Measurements from ENCODE around the gene CCDC137.

The CCDC137 gene

DNA sequence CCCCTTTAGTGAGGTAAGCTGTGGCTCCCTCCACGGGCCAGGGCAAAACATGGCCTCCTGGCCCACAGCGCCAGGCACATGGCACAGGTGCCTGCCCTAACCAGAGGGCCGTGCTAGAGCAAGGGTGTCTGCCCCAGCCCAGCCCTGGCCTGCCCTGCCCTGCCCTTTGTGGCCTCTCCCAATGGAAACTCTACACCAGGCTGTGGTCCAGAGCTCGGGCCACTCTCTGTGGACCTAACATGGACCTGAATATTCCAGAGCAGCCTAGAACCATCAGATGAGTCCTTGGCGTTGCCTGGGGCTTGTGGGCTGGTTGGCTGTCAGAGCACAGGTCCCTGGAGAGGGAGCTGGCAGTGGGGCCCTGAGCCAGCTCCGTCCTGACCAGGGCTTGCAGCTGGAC lies 28.7 kb downstream of the CCDC137 start:
- Histone ChIP-seq H3K9me3 (ENCODE audit: control insufficient read depth, insufficient read depth, low read depth, low read length) (no peaks in the 10 kb centered on the region), H3K4me1 (ENCODE audit: control insufficient read depth, insufficient read depth, low read length) (no peaks in the 10 kb centered on the region), H3K36me3 (ENCODE audit: control insufficient read depth in 2 of 2, insufficient read depth in 1 of 2, low read length in 2 of 2) (peaks cover 36 to 95% of the 10 kb centered on the region in 2 experiments), H3K4me3 (ENCODE audit: low read depth, low read length) (no peak overlapping the region), H3K27ac (ENCODE audit: extremely low read depth, low read depth, low read length) (no peak overlapping the region)
- ChIA-PET CTCF (interaction anchor here (1.0 kb wide), 1 partner anchor 19 kb away, joined by 6 read pairs; no protein-coding TSS in a partner anchor), POLR2A (interaction anchor here (1.2 to 2.7 kb wide), 3 partner anchors 10 to 13 kb away, joined by 3 to 16 read pairs (median 9); partner anchors contain the start of genes ARL16 and HGS)
- TF ChIP-seq ZFP3 (tag by site-specific recombination; IDR thresholded peaks at IDR 0.05; ENCODE audit: low read depth) (no peak), ZNF596 (tag by site-specific recombination; IDR thresholded peaks at IDR 0.05) (no peak), HOXA7 (CRISPR knock-in tag; IDR thresholded peaks at IDR 0.05; ENCODE audit: borderline replicate concordance) (no peak), ZNF561 (tag by site-specific recombination; IDR thresholded peaks at IDR 0.05; ENCODE audit: borderline replicate concordance) (no peak), ZNF10 (tag by site-specific recombination; IDR thresholded peaks at IDR 0.05) (no peak), SP2 (tag by site-specific recombination; IDR thresholded peaks at IDR 0.05) (no peak), ZSCAN23 (tag by site-specific recombination; IDR thresholded peaks at IDR 0.05) (no peak), ZNF2 (tag by site-specific recombination; IDR thresholded peaks at IDR 0.05) (no peak), ZNF530 (tag by site-specific recombination; IDR thresholded peaks at IDR 0.05; ENCODE audit: low read depth) (no peak), ZNF311 (tag by site-specific recombination; IDR thresholded peaks at IDR 0.05; ENCODE audit: borderline replicate concordance) (no peak), ZNF157 (tag by site-specific recombination; IDR thresholded peaks at IDR 0.05) (no peak)
- TF ChIP-seq, protein P1, sequence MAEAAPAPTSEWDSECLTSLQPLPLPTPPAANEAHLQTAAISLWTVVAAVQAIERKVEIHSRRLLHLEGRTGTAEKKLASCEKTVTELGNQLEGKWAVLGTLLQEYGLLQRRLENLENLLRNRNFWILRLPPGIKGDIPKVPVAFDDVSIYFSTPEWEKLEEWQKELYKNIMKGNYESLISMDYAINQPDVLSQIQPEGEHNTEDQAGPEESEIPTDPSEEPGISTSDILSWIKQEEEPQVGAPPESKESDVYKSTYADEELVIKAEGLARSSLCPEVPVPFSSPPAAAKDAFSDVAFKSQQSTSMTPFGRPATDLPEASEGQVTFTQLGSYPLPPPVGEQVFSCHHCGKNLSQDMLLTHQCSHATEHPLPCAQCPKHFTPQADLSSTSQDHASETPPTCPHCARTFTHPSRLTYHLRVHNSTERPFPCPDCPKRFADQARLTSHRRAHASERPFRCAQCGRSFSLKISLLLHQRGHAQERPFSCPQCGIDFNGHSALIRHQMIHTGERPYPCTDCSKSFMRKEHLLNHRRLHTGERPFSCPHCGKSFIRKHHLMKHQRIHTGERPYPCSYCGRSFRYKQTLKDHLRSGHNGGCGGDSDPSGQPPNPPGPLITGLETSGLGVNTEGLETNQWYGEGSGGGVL (tag by site-specific recombination; IDR thresholded peaks at IDR 0.05), result no peak

DNA sequence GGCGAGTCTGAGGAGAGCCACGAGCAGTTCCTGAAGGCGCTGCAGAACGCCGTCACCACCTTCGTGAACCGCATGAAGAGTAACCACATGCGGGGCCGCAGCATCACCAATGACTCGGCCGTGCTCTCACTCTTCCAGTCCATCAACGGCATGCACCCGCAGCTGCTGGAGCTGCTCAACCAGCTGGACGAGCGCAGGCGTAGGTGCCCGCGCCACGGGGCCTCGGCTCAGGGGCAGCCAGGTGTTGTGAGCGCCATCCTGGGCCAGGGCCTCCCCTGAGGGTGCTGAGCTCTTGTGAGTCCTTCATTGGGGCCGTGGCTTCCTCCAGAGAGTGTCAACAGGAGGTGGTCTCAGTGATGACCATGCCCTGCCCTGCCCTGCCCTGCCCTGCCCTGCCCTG lies 29.3 kb downstream of the CCDC137 start:
- Histone ChIP-seq H3K36me3 (ENCODE audit: control insufficient read depth in 2 of 2, insufficient read depth in 1 of 2, low read length in 2 of 2) (peaks cover 36 to 95% of the 10 kb centered on the region in 2 experiments), H3K27ac (ENCODE audit: extremely low read depth, low read depth, low read length) (no peak overlapping the region), H3K9me3 (ENCODE audit: control insufficient read depth, insufficient read depth, low read depth, low read length) (no peaks in the 10 kb centered on the region), H3K4me3 (ENCODE audit: low read depth, low read length) (no peak overlapping the region), H3K4me1 (ENCODE audit: control insufficient read depth, insufficient read depth, low read length) (no peaks in the 10 kb centered on the region)
- CTCF ChIA-PET, result interaction anchor here (1.0 kb wide), 1 partner anchor 20 kb away, joined by 6 read pairs; no protein-coding TSS in a partner anchor
- no peak for TF ChIP-seq ZFP41 (tag by site-specific recombination; IDR thresholded peaks at IDR 0.05; ENCODE audit: borderline replicate concordance)
- no peak for TF ChIP-seq ZBTB48 (tag by site-specific recombination; IDR thresholded peaks at IDR 0.05)
- TF ChIP-seq ZNF404 (tag by site-specific recombination; IDR thresholded peaks at IDR 0.05), result no peak
- TF ChIP-seq ZNF600 (tag by site-specific recombination; IDR thresholded peaks at IDR 0.05), result peak; percentile 39; the same call in 1 of the 2 replicates
- POLR2A ChIA-PET, result interaction anchor here (1.2 to 2.7 kb wide), 3 partner anchors 10 to 13 kb away, joined by 3 to 16 read pairs (median 9); partner anchors contain the start of genes ARL16 and HGS

DNA sequence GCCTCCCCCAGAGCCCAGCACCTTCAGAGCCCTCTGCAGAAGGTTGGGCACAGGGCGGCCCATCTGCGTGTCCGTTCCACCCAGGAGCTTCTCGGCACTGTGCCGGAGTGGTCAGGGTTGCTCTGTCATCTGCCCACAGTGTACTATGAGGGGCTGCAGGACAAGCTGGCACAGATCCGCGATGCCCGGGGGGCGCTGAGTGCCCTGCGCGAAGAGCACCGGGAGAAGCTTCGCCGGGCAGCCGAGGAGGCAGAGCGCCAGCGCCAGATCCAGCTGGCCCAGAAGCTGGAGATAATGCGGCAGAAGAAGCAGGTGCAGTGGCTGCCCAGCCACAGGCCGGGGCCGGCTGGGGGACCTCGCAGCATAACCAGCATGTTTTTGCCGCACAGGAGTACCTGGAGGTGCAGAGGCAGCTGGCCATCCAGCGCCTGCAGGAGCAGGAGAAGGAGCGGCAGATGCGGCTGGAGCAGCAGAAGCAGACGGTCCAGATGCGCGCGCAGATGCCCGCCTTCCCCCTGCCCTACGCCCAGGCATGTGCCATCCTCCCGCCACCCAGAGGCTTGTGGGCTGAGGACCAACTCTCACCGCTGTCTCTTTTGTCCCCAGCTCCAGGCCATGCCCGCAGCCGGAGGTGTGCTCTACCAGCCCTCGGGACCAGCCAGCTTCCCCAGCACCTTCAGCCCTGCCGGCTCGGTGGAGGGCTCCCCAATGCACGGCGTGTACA lies 29.8 kb downstream of the CCDC137 start:
- ChIA-PET POLR2A (interaction anchor here (1.2 to 2.7 kb wide), 5 partner anchors 11 to 15 kb away, joined by 3 to 16 read pairs (median 8); partner anchors contain the start of genes ARL16 and HGS), CTCF (interaction anchor here (0.7 kb wide), 1 partner anchor 186 kb away, joined by 3 read pairs; no protein-coding TSS in a partner anchor)
- H3K9me3 ChIP-seq (ENCODE audit: control insufficient read depth, insufficient read depth, low read depth, low read length), result no peaks in the 10 kb centered on the region
- H3K4me3 ChIP-seq (ENCODE audit: low read depth, low read length), result no peak overlapping the region
- TF ChIP-seq, protein P2, sequence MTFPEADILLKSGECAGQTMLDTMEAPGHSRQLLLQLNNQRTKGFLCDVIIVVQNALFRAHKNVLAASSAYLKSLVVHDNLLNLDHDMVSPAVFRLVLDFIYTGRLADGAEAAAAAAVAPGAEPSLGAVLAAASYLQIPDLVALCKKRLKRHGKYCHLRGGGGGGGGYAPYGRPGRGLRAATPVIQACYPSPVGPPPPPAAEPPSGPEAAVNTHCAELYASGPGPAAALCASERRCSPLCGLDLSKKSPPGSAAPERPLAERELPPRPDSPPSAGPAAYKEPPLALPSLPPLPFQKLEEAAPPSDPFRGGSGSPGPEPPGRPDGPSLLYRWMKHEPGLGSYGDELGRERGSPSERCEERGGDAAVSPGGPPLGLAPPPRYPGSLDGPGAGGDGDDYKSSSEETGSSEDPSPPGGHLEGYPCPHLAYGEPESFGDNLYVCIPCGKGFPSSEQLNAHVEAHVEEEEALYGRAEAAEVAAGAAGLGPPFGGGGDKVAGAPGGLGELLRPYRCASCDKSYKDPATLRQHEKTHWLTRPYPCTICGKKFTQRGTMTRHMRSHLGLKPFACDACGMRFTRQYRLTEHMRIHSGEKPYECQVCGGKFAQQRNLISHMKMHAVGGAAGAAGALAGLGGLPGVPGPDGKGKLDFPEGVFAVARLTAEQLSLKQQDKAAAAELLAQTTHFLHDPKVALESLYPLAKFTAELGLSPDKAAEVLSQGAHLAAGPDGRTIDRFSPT (tag by site-specific recombination; IDR thresholded peaks at IDR 0.05), result 0 out of 2 replicates have a peak, but pooled peaks have one; percentile 15
- TF ChIP-seq HOXC10 (CRISPR knock-in tag; IDR thresholded peaks at IDR 0.05), result no peak
- peak; percentile 17; the same call in 1 of the 2 replicates for TF ChIP-seq ZNF600 (tag by site-specific recombination; IDR thresholded peaks at IDR 0.05)
- peak; percentile 60; the same call in 1 of the 2 replicates for TF ChIP-seq ZNF394 (tag by site-specific recombination; IDR thresholded peaks at IDR 0.05; ENCODE audit: borderline replicate concordance)
- H3K36me3 ChIP-seq (ENCODE audit: control insufficient read depth in 2 of 2, insufficient read depth in 1 of 2, low read length in 2 of 2), result peaks cover 36 to 95% of the 10 kb centered on the region in 2 experiments
- H3K4me1 ChIP-seq (ENCODE audit: control insufficient read depth, insufficient read depth, low read length), result peaks cover 4% of the 10 kb centered on the region; the same call in 1 of the 2 replicates
- H3K27ac ChIP-seq (ENCODE audit: extremely low read depth, low read depth, low read length), result 0 out of 2 replicates have a peak overlapping the region, but pooled peaks have one; percentile 24

Measured in HEK293 (cell line).